GM21825 (cell line): ENCODE data around the gene MRPS18A.
"Not testable (repeated sequence)": the region's sequence is repeated elsewhere in the genome, so short reads cannot be mapped to it uniquely, and the experiment has no call there.

Source experiments
- ATAC-seq: cut with Tn5 transposase; IDR thresholded peaks from one replicate; pipeline ENCODE4 v1.9.1; 2021; ENCODE audit warnings: mild to moderate bottlenecking, moderate library complexity; ENCODE audit not compliant: unreplicated experiment

Gene MRPS18A

GRCh38 chr6:43639984-43640800 lies 47.4 kb downstream of the MRPS18A start:
- ATAC-seq: no peak

- ATAC-seq: no peak
Observed at GRCh38 chr6:43636308-43636659, 51.3 kb downstream of the MRPS18A start.

GRCh38 chr6:43635387-43636307 lies 51.9 kb downstream of the MRPS18A start, which contains the start of gene MAD2L1BP:
Gene MAD2L1BP (plus strand): TSS chr6:43635840. CDS start chr6:43635876, 36 bp downstream.
- ATAC-seq: peak; percentile 64

GRCh38 chr6:43634702-43635303 lies 52.8 kb downstream of the MRPS18A start:
- ATAC-seq: no peak

- not testable (repeated sequence) for ATAC-seq
Observed at GRCh38 chr6:43633002-43633401, 54.6 kb downstream of the MRPS18A start.

GRCh38 chr6:43630980-43631619 lies 56.5 kb downstream of the MRPS18A start:
- no peak for ATAC-seq

- peak; percentile 64 for ATAC-seq
Observed at GRCh38 chr6:43629505-43630300, 57.9 kb downstream of the MRPS18A start.

GRCh38 chr6:43629104-43629504 lies 58.5 kb downstream of the MRPS18A start, which contains the start of gene GTPBP2:
Gene GTPBP2 (minus strand): TSS chr6:43629264. CDS start chr6:43629162, 102 bp downstream.
- peak; percentile 80 for ATAC-seq

GRCh38 chr6:43628393-43629103 lies 59.0 kb downstream of the MRPS18A start:
- peak; percentile 10 for ATAC-seq

GRCh38 chr6:43627008-43627825 lies 60.4 kb downstream of the MRPS18A start:
- no peak for ATAC-seq

GRCh38 chr6:43625393-43625992 lies 62.1 kb downstream of the MRPS18A start:
- ATAC-seq: no peak

- no peak for ATAC-seq
Observed at GRCh38 chr6:43624786-43625288, 62.8 kb downstream of the MRPS18A start.

- no peak for ATAC-seq
Observed at GRCh38 chr6:43623880-43624785, 63.5 kb downstream of the MRPS18A start.

GRCh38 chr6:43622541-43622940 lies 65.0 kb downstream of the MRPS18A start:
- ATAC-seq: no peak

- no peak for ATAC-seq
Observed at GRCh38 chr6:43621836-43622180, 65.8 kb downstream of the MRPS18A start.
